Measurements from ENCODE around the gene APOL2. TPM values are rescaled to one million over a fixed set of nuclear protein-coding genes. Genes with fewer than 3 reads are reported as not detected.
"Not testable (repeated sequence)": the region's sequence is repeated elsewhere in the genome, so short reads cannot be mapped to it uniquely, and the experiment has no call there.

Gene APOL2
- polyA plus RNA-seq, 1 donor (not counting 4 experiments of a cell fraction or from before 2014, with no cell fraction given): 8.9 TPM

GRCh38 chr22:36191106-36191836 is 48.1 kb downstream of the APOL2 start:
- Histone ChIP-seq H3K4me2 (ENCODE audit: control insufficient read depth, extremely low read depth, insufficient read depth, low read depth, low read length) (no peak overlapping the region), H4K20me1 (ENCODE audit: control insufficient read depth, extremely low read depth, insufficient read depth, low read length) (no peaks in the 10 kb centered on the region), H2AFZ (ENCODE audit: control insufficient read depth, low read length) (no peak overlapping the region), H3K9ac (ENCODE audit: control insufficient read depth, extremely low read depth, insufficient read depth, low read length) (no peak overlapping the region), H3K79me2 (ENCODE audit: control insufficient read depth, insufficient read depth, low read length) (no peaks in the 10 kb centered on the region), H3K4me3 (ENCODE audit: control insufficient read depth in 2 of 3, extremely low read depth in 1 of 3, insufficient read depth in 2 of 3, low read depth in 1 of 3, low read length in 3 of 3) (no peak overlapping the region), H3K36me3 (ENCODE audit: control insufficient read depth in 2 of 2, extremely low read depth in 1 of 2, insufficient read depth in 2 of 2, low read length in 2 of 2) (no peaks in the 10 kb centered on the region), H3K27me3 (ENCODE audit: control insufficient read depth, extremely low read depth, insufficient read depth, low read length) (peaks cover 11% of the 10 kb centered on the region), H3K9me3 (ENCODE audit: control insufficient read depth, low read depth, low read length) (no peaks in the 10 kb centered on the region), H3K9me1 (ENCODE audit: control insufficient read depth, extremely low read depth, insufficient read depth, low read length) (no peaks in the 10 kb centered on the region), H3K4me1 (ENCODE audit: control insufficient read depth, extremely low read depth, insufficient read depth, low read length) (no peaks in the 10 kb centered on the region), H3K27ac (ENCODE audit: control insufficient read depth, insufficient read depth, low read length) (no peak overlapping the region)
- dilution Hi-C loops (cut with MboI; ENCODE audit: extremely low pct_ligation_motif_present, low sequenced_read_pairs): no loop called here
- no peak for TF ChIP-seq EZH2 (IDR thresholded peaks at IDR 0.05; ENCODE audit: low read length)
- no peak for TF ChIP-seq CTCF (optimal IDR thresholded peaks at IDR 0.05 in 1 of 3, IDR thresholded peaks at IDR 0.05 in 1 of 3, conservative IDR thresholded peaks at IDR 0.05 in 1 of 3; ENCODE audit: extremely low read depth in 1 of 3, insufficient read depth in 2 of 3, low read length in 3 of 3)
- no peak for FAIRE-seq
- DNase-seq (ENCODE audit: low read depth, low spot score): no peak

GRCh38 chr22:36187862-36188261 is 51.5 kb downstream of the APOL2 start:
- H3K36me3 ChIP-seq (ENCODE audit: control insufficient read depth in 2 of 2, extremely low read depth in 1 of 2, insufficient read depth in 2 of 2, low read length in 2 of 2); H3K4me1 ChIP-seq (ENCODE audit: control insufficient read depth, extremely low read depth, insufficient read depth, low read length); H3K27ac ChIP-seq (ENCODE audit: control insufficient read depth, insufficient read depth, low read length); FAIRE-seq; H3K27me3 ChIP-seq (ENCODE audit: control insufficient read depth, extremely low read depth, insufficient read depth, low read length); H3K4me2 ChIP-seq (ENCODE audit: control insufficient read depth, extremely low read depth, insufficient read depth, low read depth, low read length); H3K9ac ChIP-seq (ENCODE audit: control insufficient read depth, extremely low read depth, insufficient read depth, low read length); H3K9me3 ChIP-seq (ENCODE audit: control insufficient read depth, low read depth, low read length); DNase-seq (ENCODE audit: low read depth, low spot score); H2AFZ ChIP-seq (ENCODE audit: control insufficient read depth, low read length); H4K20me1 ChIP-seq (ENCODE audit: control insufficient read depth, extremely low read depth, insufficient read depth, low read length); H3K9me1 ChIP-seq (ENCODE audit: control insufficient read depth, extremely low read depth, insufficient read depth, low read length); H3K79me2 ChIP-seq (ENCODE audit: control insufficient read depth, insufficient read depth, low read length); H3K4me3 ChIP-seq (ENCODE audit: control insufficient read depth in 2 of 3, extremely low read depth in 1 of 3, insufficient read depth in 2 of 3, low read depth in 1 of 3, low read length in 3 of 3); dilution Hi-C loops (cut with MboI; ENCODE audit: extremely low pct_ligation_motif_present, low sequenced_read_pairs): not testable (repeated sequence)

All from keratinocyte (primary cell).